WTC11 (cell line): ENCODE measurements around the gene NUDT15. TPM values are rescaled to one million over a fixed set of nuclear protein-coding genes. Genes with fewer than 3 reads are reported as not detected.

Experiments used
- ATAC-seq: fragments of 200-7000 bp; cut with Tn5 transposase; 2 replicates; pipeline ENCODE4 v1.10.0; 2021; ENCODE audit warnings: mild to moderate bottlenecking, moderate library complexity
- CTCF ChIA-PET: fragments of 300-600 bp; sonication (Branson Sonifier 250); formaldehyde crosslinking; loops from one replicate; lab custom pipeline; 2021; ENCODE audit warnings: antibody characterized with exemption; lab: Charles Lee
- POLR2A ChIA-PET: fragments of 350-600 bp; sonication (Branson Sonifier 250); formaldehyde crosslinking; loops from one replicate; lab custom pipeline; 2021; ENCODE audit warnings: antibody characterized with exemption; lab: Charles Lee
- DNase-seq: peaks from one replicate; pipeline ENCODE4 v3.0.0; 2021; ENCODE audit warnings: low spot score
- H3K27ac Mint-ChIP-seq: 2 replicates; pipeline ENCODE4 v1.8.0; 2021; ENCODE audit warnings: mixed read lengths
- H3K27me3 Mint-ChIP-seq: 2 replicates; pipeline ENCODE4 v1.8.0; 2021; ENCODE audit warnings: low read depth, mild to moderate bottlenecking, moderate library complexity, mixed read lengths
- H3K36me3 Mint-ChIP-seq: 2 replicates; pipeline ENCODE4 v1.8.0; 2021; ENCODE audit warnings: mixed read lengths
- H3K4me1 Mint-ChIP-seq: 2 replicates; pipeline ENCODE4 v1.8.0; 2022; ENCODE audit warnings: mixed read lengths
- H3K4me3 Mint-ChIP-seq: 2 replicates; pipeline ENCODE4 v1.8.0; 2021; ENCODE audit warnings: mild to moderate bottlenecking, moderate library complexity, mixed read lengths
- H3K9me3 Mint-ChIP-seq: 2 replicates; pipeline ENCODE4 v1.8.0; 2021; ENCODE audit warnings: mixed read lengths
- AFF4 ChIP-seq: sonication (generic); formaldehyde crosslinking; IDR thresholded peaks from 2 replicates; pipeline ENCODE4 v1.8.1; 2023; ENCODE audit warnings: mild to moderate bottlenecking, missing genetic modification reagents, borderline replicate concordance
- ATF3 ChIP-seq: sonication (generic); formaldehyde crosslinking; conservative IDR thresholded peaks from 2 replicates; pipeline ENCODE4 v1.8.1; 2022; ENCODE audit warnings: mild to moderate bottlenecking, missing genetic modification reagents
- ATF6 ChIP-seq: sonication (generic); formaldehyde crosslinking; IDR thresholded peaks from 2 replicates; pipeline ENCODE4 v1.8.1; 2023; ENCODE audit warnings: mild to moderate bottlenecking, missing genetic modification reagents
- CDX4 ChIP-seq: fragments of 250-450 bp; sonication (Bioruptor Pico); IDR thresholded peaks from 2 replicates; pipeline ENCODE4 v1.9.0; 2021; ENCODE audit warnings: moderate library complexity, mild to moderate bottlenecking, inconsistent platforms, borderline replicate concordance
- E2F5 ChIP-seq: sonication (generic); formaldehyde crosslinking; IDR thresholded peaks from 2 replicates; pipeline ENCODE4 v1.8.1; 2022; ENCODE audit warnings: mild to moderate bottlenecking, moderate library complexity, missing genetic modification reagents
- EMX1 ChIP-seq: fragments of 250-450 bp; sonication (Bioruptor Pico); IDR thresholded peaks from 2 replicates; pipeline ENCODE4 v1.8.0; 2021; ENCODE audit warnings: mild to moderate bottlenecking
- GABPB1 ChIP-seq: sonication (generic); formaldehyde crosslinking; IDR thresholded peaks from 2 replicates; pipeline ENCODE4 v1.8.1; 2023; ENCODE audit warnings: mild to moderate bottlenecking, missing genetic modification reagents
- JAZF1 ChIP-seq: fragments of 250-450 bp; sonication (Bioruptor Pico); IDR thresholded peaks from 2 replicates; pipeline ENCODE4 v1.9.0; 2021; ENCODE audit warnings: moderate library complexity, mild to moderate bottlenecking, inconsistent platforms
- JUN ChIP-seq: sonication (generic); formaldehyde crosslinking; IDR thresholded peaks from 2 replicates; pipeline ENCODE4 v1.8.0; 2023; ENCODE audit warnings: mild to moderate bottlenecking, missing genetic modification reagents
- MYBL2 ChIP-seq: sonication (generic); formaldehyde crosslinking; IDR thresholded peaks from 2 replicates; pipeline ENCODE4 v1.8.1; 2023; ENCODE audit warnings: mild to moderate bottlenecking, moderate library complexity, missing genetic modification reagents
- OVOL2 ChIP-seq: fragments of 250-450 bp; sonication (Bioruptor Pico); IDR thresholded peaks from 2 replicates; pipeline ENCODE4 v1.9.0; 2021; ENCODE audit warnings: mild to moderate bottlenecking, borderline replicate concordance
- PRDM15 ChIP-seq: sonication (generic); formaldehyde crosslinking; IDR thresholded peaks from 2 replicates; pipeline ENCODE4 v1.8.0; 2022; ENCODE audit warnings: missing genetic modification reagents
- SP1 ChIP-seq: sonication (generic); formaldehyde crosslinking; conservative IDR thresholded peaks from 2 replicates; pipeline ENCODE4 v1.8.1; 2022; ENCODE audit warnings: missing genetic modification reagents
- STAT6 ChIP-seq: sonication (generic); formaldehyde crosslinking; conservative IDR thresholded peaks from 2 replicates; pipeline ENCODE4 v1.8.1; 2023; ENCODE audit warnings: mild to moderate bottlenecking, low read depth, missing genetic modification reagents, moderate library complexity
- TEAD1 ChIP-seq: sonication (generic); formaldehyde crosslinking; IDR thresholded peaks from 2 replicates; pipeline ENCODE4 v1.8.0; 2022; ENCODE audit warnings: mild to moderate bottlenecking, missing genetic modification reagents
- TP53 ChIP-seq: sonication (generic); formaldehyde crosslinking; IDR thresholded peaks from 2 replicates; pipeline ENCODE4 v1.8.1; 2023; ENCODE audit warnings: mild to moderate bottlenecking, missing genetic modification reagents
- USF2 ChIP-seq: sonication (generic); formaldehyde crosslinking; IDR thresholded peaks from 2 replicates; pipeline ENCODE4 v1.8.1; 2023; ENCODE audit warnings: mild to moderate bottlenecking, missing genetic modification reagents, moderate library complexity
- ZNF671 ChIP-seq: fragments of 250-450 bp; sonication (Bioruptor Pico); IDR thresholded peaks from 2 replicates; pipeline ENCODE4 v1.8.0; 2021; ENCODE audit warnings: mild to moderate bottlenecking
- ZSCAN18 ChIP-seq: fragments of 250-450 bp; sonication (Bioruptor Pico); IDR thresholded peaks from 2 replicates; pipeline ENCODE4 v2.1.2; 2022; ENCODE audit warnings: mild to moderate bottlenecking, moderate library complexity
- total RNA-seq: library from RNA; stranded (reverse); gene quantifications from 3 replicates; pipeline ENCODE4 v1.2.3, GENCODE V29; 2021

The NUDT15 gene
- total RNA-seq, 1 experiment from 2014 or later: 48.8 TPM

GRCh38 chr13:48001114-48001881, 36.2 kb upstream of the NUDT15 start, which contains the start of gene SUCLA2:
SUCLA2 (minus strand) TSS chr13:48001273; CDS start chr13:48001269, 4 bp downstream.
- Mint-ChIP-seq H3K9me3 (no peaks in the 10 kb centered on the region), H3K4me3 (peak within 1 kb of the TSS; percentile 79), H3K36me3 (peaks cover 11% of the 10 kb centered on the region), H3K27ac (peak within 1 kb of the TSS; percentile 97), H3K4me1 (peaks cover 52% of the 10 kb centered on the region), H3K27me3 (no peaks in the 10 kb centered on the region)
- POLR2A ChIA-PET: interaction anchor here (1.8 kb wide), 1 partner anchor 36 kb away, joined by 10 read pairs; the partner anchor contains the start of gene NUDT15
- CTCF ChIA-PET: interaction anchor here (2.4 kb wide), 1 partner anchor 36 kb away, joined by 21 read pairs; the partner anchor contains the start of gene NUDT15
- ATAC-seq (peak; percentile 97), DNase-seq (peak; percentile 95)
- TF ChIP-seq JAZF1 (CRISPR knock-in tag) (no peak), E2F5 (CRISPR knock-in tag) (peak; percentile 84), ZSCAN18 (CRISPR knock-in tag) (no peak), EMX1 (CRISPR knock-in tag) (no peak), PRDM15 (CRISPR knock-in tag) (no peak), JUN (CRISPR knock-in tag) (0 out of 2 replicates have a peak, but pooled peaks have one; percentile 56), STAT6 (CRISPR knock-in tag) (no peak), OVOL2 (CRISPR knock-in tag) (no peak), TP53 (CRISPR knock-in tag) (peak; percentile 71; the same call in 1 of the 2 replicates), MYBL2 (CRISPR knock-in tag) (peak; percentile 52; the same call in 1 of the 2 replicates), ATF6 (CRISPR knock-in tag) (no peak), AFF4 (CRISPR knock-in tag) (no peak), SP1 (peak; percentile 64), ATF3 (CRISPR knock-in tag) (no peak), USF2 (CRISPR knock-in tag) (no peak), GABPB1 (CRISPR knock-in tag) (peak; percentile 22; the same call in 1 of the 2 replicates), CDX4 (CRISPR knock-in tag) (no peak), ZNF671 (CRISPR knock-in tag) (no peak), TEAD1 (CRISPR knock-in tag) (peak; percentile 54; the same call in 1 of the 2 replicates)
